ENCODE measurements around the gene CPN1. TPM values are rescaled to one million over a fixed set of nuclear protein-coding genes. Genes with fewer than 3 reads are reported as not detected.
"Not testable (repeated sequence)": the region's sequence is repeated elsewhere in the genome, so short reads cannot be mapped to it uniquely, and the experiment has no call there.

Gene CPN1
- total RNA-seq, 4 donors from 2014 or later = not detected

DNA sequence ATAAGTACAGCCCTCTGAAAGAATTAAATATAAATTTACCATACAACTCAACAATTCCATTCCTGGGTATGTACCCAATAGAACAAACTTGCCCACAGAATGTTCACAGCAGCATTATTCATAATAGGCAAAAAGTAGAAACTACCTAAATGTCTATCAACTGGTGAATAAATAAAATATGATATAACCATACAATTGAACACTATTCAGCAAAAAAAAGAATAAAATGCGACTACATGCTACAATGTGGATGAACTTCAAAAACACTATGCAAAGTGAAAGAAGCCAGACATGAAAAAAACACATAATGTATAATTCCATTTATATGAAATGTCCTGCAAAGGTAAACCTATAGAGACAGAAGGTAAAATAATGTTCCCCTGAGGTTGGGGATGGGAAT is 2.0 kb upstream of the CPN1 start:
- H3K36me3 ChIP-seq = no peaks in the 10 kb centered on the region
- WGBS = 61% methylated on average over 1 of the region's 1 CpG
- intact Hi-C loops (cut with DNase I) = no loop called here
- TF ChIP-seq EP300 (IDR thresholded peaks at IDR 0.05) = no peak
- no peak overlapping the region for H3K27ac ChIP-seq (replicated peaks in 1 of 4)
- peaks cover 0 to 9% (median 0%) of the 10 kb centered on the region in 4 donors for H3K27me3 ChIP-seq
- no peaks in the 10 kb centered on the region for H3K4me1 ChIP-seq
- no peak overlapping the region for H3K4me3 ChIP-seq
- no peaks in the 10 kb centered on the region for H3K9me3 ChIP-seq
- no peak for DNase-seq (ENCODE audit: extremely low spot score)

DNA sequence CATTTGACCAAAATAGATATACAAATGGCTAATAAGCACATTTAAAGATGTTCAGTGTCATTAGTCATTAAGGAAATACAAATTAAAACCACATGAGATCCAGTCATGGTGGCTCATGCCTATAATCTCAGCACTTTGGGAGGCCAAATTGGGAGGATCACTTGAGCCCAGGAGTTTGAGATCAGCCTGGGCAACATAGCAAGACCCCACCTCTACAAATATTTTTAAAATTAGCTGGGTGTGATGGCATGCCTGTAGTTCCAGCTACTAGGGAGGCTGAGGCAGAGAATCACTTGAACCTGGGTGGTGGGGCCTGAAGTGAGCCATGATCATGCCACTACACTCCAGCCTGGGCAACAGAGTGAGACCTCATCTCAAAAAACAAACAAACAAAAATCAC is 607 bp upstream of the CPN1 start:
- H3K4me3 ChIP-seq; H3K9me3 ChIP-seq; H3K27ac ChIP-seq (replicated peaks in 1 of 4); H3K4me1 ChIP-seq; DNase-seq (ENCODE audit: extremely low spot score); H3K27me3 ChIP-seq; H3K36me3 ChIP-seq; intact Hi-C loops (cut with DNase I): not testable (repeated sequence)

DNA sequence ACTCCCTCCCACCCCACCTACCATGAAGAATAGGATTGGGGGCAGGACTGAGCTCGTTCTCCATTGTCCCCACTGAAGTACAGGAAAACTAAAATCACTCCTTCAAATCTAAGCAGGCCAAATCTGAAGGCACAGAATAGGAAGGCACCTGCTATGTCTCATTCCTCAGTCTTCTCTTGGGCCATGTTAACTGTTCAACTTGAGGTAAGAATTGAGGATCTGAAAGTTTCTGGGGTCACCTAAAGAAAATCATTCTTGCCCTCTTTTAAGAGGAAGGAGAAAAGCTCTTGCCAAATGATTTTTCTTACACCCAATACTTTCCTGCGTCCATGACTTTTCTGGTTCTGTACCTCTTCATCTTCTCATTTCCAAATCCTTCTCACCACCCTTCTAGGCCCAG is 4.9 kb downstream of the CPN1 start:
- Histone ChIP-seq H3K27ac (replicated peaks in 1 of 4) (no peak overlapping the region), H3K4me3 (no peak overlapping the region), H3K27me3 (no peaks in the 10 kb centered on the region), H3K9me3 (no peaks in the 10 kb centered on the region), H3K4me1 (no peaks in the 10 kb centered on the region), H3K36me3 (no peaks in the 10 kb centered on the region)
- 74% methylated on average over 2 of the region's 2 CpGs for WGBS
- TF ChIP-seq POLR2A (IDR thresholded peaks at IDR 0.05; ENCODE audit: low read depth) = no peak
- DNase-seq (ENCODE audit: extremely low spot score) = no peak
- intact Hi-C loops (cut with DNase I) = no loop called here

DNA sequence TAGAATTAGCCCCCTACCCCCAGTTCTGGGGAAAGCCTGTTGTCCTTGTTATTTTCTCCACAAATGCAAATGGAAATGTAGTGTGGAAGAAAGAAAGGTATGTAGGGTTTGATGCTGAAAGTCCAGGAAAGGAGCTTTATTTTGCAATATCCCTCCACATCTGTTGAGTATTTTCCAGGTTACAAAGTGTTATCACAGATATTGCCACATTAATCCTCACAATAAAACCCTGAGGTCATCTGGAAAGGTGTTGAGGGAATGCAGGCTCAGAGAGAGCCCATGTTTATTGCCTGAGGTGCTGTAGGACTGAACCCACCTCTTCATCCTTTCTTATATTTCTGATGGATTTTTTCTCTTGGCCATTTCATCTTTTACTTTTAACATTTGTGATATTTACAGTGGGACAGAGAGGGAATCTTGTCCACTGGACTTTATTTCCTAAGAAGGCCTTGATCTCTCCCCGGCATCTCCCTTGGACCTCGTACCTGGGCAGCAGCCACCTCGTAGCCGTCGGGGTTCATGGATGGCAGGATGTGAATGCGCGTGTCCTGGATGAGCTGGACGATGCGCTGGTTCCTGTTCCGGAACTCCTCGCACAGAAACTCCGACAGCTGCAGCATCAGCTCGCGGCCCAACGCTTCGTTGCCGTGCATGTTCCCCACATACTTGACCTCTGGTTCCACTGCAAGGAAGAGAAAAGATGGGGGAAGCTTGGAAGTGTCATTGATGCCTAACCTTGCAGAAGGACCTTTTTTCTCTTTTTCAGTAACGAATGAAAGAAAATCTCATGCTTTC is 6.0 kb downstream of the CPN1 start:
- TF ChIP-seq EP300 (IDR thresholded peaks at IDR 0.05) (no peak), POLR2AphosphoS5 (IDR thresholded peaks at IDR 0.05) (no peak), POLR2A (IDR thresholded peaks at IDR 0.05; ENCODE audit: low read depth) (no peak)
- TF ChIP-seq, protein P1, sequence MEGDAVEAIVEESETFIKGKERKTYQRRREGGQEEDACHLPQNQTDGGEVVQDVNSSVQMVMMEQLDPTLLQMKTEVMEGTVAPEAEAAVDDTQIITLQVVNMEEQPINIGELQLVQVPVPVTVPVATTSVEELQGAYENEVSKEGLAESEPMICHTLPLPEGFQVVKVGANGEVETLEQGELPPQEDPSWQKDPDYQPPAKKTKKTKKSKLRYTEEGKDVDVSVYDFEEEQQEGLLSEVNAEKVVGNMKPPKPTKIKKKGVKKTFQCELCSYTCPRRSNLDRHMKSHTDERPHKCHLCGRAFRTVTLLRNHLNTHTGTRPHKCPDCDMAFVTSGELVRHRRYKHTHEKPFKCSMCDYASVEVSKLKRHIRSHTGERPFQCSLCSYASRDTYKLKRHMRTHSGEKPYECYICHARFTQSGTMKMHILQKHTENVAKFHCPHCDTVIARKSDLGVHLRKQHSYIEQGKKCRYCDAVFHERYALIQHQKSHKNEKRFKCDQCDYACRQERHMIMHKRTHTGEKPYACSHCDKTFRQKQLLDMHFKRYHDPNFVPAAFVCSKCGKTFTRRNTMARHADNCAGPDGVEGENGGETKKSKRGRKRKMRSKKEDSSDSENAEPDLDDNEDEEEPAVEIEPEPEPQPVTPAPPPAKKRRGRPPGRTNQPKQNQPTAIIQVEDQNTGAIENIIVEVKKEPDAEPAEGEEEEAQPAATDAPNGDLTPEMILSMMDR (IDR thresholded peaks at IDR 0.05) = no peak
- Histone ChIP-seq H3K9me3 (no peaks in the 10 kb centered on the region), H3K36me3 (no peaks in the 10 kb centered on the region), H3K4me1 (no peaks in the 10 kb centered on the region), H3K27me3 (no peaks in the 10 kb centered on the region), H3K4me3 (no peak overlapping the region), H3K27ac (replicated peaks in 1 of 4) (no peak overlapping the region)
- 94% methylated on average over 18 of the region's 18 CpGs for WGBS
- intact Hi-C loops (cut with DNase I) = no loop called here
- DNase-seq (ENCODE audit: extremely low spot score) = no peak

DNA sequence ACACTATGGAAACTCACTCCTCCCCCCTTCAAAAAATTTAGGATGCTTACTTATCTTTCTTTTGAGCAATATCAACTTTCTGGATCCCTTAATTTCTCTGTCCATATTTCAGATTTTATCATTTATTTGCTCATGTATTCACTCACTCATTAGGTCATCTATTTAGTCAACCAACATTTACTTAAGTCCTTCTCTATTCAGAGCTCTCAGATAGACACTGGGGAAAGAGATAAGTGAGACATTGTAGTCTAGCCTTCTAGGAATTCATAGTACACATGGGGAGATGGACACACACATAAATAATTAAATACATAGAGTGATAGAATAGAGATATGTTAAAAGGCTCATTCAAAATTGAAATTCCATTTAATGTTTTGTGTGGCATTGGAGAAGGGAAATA is 9.2 kb downstream of the CPN1 start:
- no peak overlapping the region for H3K27ac ChIP-seq (replicated peaks in 1 of 4)
- no peak for TF ChIP-seq POLR2AphosphoS5 (IDR thresholded peaks at IDR 0.05)
- DNase-seq (ENCODE audit: extremely low spot score) = no peak
- no peaks in the 10 kb centered on the region for H3K4me1 ChIP-seq
- intact Hi-C loops (cut with DNase I) = no loop called here
- H3K27me3 ChIP-seq = no peaks in the 10 kb centered on the region
- H3K36me3 ChIP-seq = no peaks in the 10 kb centered on the region
- H3K9me3 ChIP-seq = no peaks in the 10 kb centered on the region
- H3K4me3 ChIP-seq = no peak overlapping the region

DNA sequence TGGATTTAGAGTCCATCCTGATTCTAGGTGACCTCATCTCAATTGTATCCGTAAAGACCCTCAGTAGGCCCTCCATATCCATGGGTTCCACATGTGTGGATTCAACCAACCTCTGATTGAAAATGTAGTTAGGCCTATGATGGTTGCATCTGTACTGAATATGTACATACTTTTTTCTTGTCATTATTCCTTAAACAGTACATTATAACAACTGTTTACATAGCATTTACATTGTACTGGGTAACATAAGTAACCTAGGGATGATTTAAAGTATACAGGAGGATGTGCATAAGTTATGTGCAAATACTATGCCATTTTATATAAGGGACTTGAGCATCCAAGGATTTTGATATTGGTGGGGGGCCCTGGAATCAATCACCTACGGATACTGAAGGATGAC is 10.1 kb downstream of the CPN1 start:
- Histone ChIP-seq H3K9me3 (no peaks in the 10 kb centered on the region), H3K36me3 (no peaks in the 10 kb centered on the region), H3K27me3 (no peaks in the 10 kb centered on the region), H3K4me3 (no peak overlapping the region), H3K4me1 (no peaks in the 10 kb centered on the region), H3K27ac (replicated peaks in 1 of 4) (no peak overlapping the region)
- 94% methylated on average over 2 of the region's 2 CpGs for WGBS
- intact Hi-C loops (cut with DNase I) = no loop called here
- TF ChIP-seq, protein P1 (IDR thresholded peaks at IDR 0.05) = no peak
- TF ChIP-seq EP300 (IDR thresholded peaks at IDR 0.05) (no peak), POLR2A (IDR thresholded peaks at IDR 0.05; ENCODE audit: low read depth) (no peak), POLR2AphosphoS5 (IDR thresholded peaks at IDR 0.05) (no peak)
- DNase-seq (ENCODE audit: extremely low spot score) = no peak

DNA sequence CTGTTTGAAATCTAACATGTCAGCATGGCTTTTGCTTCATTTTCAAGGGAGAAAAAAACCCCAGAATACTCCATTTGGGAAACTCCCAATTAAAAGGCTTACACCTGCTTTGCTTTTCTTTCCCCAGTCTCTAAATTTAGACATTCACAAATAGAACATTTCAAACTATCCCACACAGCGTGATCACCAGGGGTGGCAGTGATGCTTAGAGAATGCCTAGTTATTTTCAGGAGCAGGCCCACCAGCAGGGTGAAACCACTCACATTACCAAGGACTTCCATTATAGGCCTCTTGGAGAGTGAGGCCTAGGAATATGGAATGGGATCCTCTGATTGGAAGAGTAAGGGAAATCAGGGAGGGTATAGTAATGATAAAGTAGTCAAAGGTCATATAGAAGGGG is 14.2 kb downstream of the CPN1 start:
- H3K4me3 ChIP-seq = no peak overlapping the region

More for the DNA sequence above, 14.2 kb downstream of the CPN1 start:
- DNase-seq (ENCODE audit: extremely low spot score) = no peak
- Histone ChIP-seq H3K36me3 (no peaks in the 10 kb centered on the region), H3K27me3 (peaks cover 0 to 16% (median 0%) of the 10 kb centered on the region in 4 donors), H3K4me1 (no peaks in the 10 kb centered on the region), H3K9me3 (no peaks in the 10 kb centered on the region), H3K27ac (replicated peaks in 1 of 4) (no peak overlapping the region)
- intact Hi-C loops (cut with DNase I) = no loop called here
- WGBS = 69% methylated on average over 1 of the region's 1 CpG
- TF ChIP-seq POLR2A (IDR thresholded peaks at IDR 0.05; ENCODE audit: low read depth) (no peak), EP300 (IDR thresholded peaks at IDR 0.05) (no peak), POLR2AphosphoS5 (IDR thresholded peaks at IDR 0.05) (no peak)
- TF ChIP-seq, protein P1 (IDR thresholded peaks at IDR 0.05) = no peak

Measured in esophagus muscularis mucosa (tissue), 4 donors.